Prostate gland (tissue), 2 donors: ENCODE results near the gene SASH1.

Experiments
- CTCF ChIP-seq, 4 experiments: fragments of 200-600 bp in 2 of 4; fragments of 450-650 bp in 2 of 4; sonication (generic) in 2 of 4; IDR thresholded peaks; 1 replicate in 3 of 4; 2 replicates in 1 of 4; pipeline ENCODE4 v1.5.1; 2016 to 2019; ENCODE audit warnings: antibody characterized with exemption in 4 of 4, mild to moderate bottlenecking in 2 of 4, moderate library complexity in 2 of 4
- POLR2A ChIP-seq: fragments of 450-650 bp; IDR thresholded peaks from one replicate; pipeline ENCODE4 v1.6.1; 2016; ENCODE audit warnings: antibody characterized with exemption, mild to moderate bottlenecking

DNA sequence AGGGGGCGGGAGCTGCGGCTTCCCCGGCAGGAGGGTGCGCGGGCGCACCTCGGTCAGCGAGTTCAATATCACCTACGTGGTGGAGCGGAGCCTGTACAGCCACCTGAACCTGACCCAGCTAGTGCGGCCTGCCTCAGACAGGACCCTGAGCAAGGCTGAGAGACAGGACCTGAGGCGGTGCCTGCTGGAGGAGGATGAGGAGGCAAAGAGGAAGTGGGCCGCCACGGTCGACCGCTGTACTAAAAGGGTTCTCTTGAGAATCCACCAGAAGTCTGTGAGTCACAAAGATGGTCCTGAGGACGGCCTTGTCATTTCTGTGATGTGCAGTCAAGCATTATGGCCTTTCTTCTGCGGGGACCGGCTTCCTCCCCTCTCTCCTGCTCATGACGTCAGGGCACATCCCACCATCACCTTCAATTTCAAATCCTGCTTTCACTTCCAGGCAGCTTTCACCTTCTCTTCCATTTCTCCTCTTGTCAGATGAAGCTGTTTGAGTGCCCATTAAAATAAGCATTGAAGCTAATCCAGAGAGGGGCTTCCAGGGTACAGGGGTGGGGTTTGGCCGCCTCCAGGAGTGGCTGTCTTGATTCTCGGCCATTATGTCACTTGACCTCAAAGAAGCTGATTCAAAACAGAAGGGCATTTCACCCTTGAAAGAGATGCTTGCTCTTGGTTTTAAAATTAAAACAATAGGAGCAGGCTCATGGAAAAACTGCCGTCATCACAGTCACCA is 177.6 kb downstream of the SASH1 start:
- no peak for TF ChIP-seq CTCF (IDR thresholded peaks at IDR 0.05)
- no peak for TF ChIP-seq POLR2A
